Omental fat pad (tissue), 4 donors: Measurements from ENCODE around the gene SH2B3. TPM values are rescaled to one million over a fixed set of nuclear protein-coding genes. Genes with fewer than 3 reads are reported as not detected.
"Not testable (repeated sequence)": the region's sequence is repeated elsewhere in the genome, so short reads cannot be mapped to it uniquely, and the experiment has no call there.

Experiments used
- ATAC-seq: fragments of 150-250 bp; one replicate; pipeline ENCODE4 v1.9.1; 2016; ENCODE audit warnings: mild to moderate bottlenecking, moderate library complexity; ENCODE audit not compliant: low FRiP score
- DNase-seq: peaks from one replicate; pipeline ENCODE4 v3.0.0-alpha.2; 2019; ENCODE audit warnings: low spot score
- CTCF ChIP-seq, 3 donors: fragments of 450-650 bp; IDR thresholded peaks; one replicate each; pipeline ENCODE4 v1.5.1; 2016 to 2017; ENCODE audit warnings: antibody characterized with exemption in 3 of 3, mild to moderate bottlenecking in 3 of 3, moderate library complexity in 2 of 3
- total RNA-seq, 4 donors: library from RNA; depleted of rRNA; stranded (reverse); fragments of >200 nt; gene quantifications; one replicate each; pipeline ENCODE4 v1.1.0, GENCODE V29; 2016

SH2B3 gene
- total RNA-seq, 4 donors from 2014 or later, result 30.4 to 64.6 (median 48.3) TPM

- peak; percentile 97 for ATAC-seq
- TF ChIP-seq CTCF (IDR thresholded peaks at IDR 0.05), result no peak
- DNase-seq, result peak; percentile 83
Observed at GRCh38 chr12:111368788-111369495, 36.8 kb upstream of the SH2B3 start, which contains the start of gene PHETA1. PHETA1 (minus strand) TSS chr12:111369095; CDS start chr12:111363427, 5,668 bp downstream.

GRCh38 chr12:111369496-111370220, 36.1 kb upstream of the SH2B3 start:
- no peak for DNase-seq
- no peak for TF ChIP-seq CTCF (IDR thresholded peaks at IDR 0.05)
- ATAC-seq, result no peak

- ATAC-seq, result not testable (repeated sequence)
Observed at GRCh38 chr12:111373231-111373630, 32.5 kb upstream of the SH2B3 start.

GRCh38 chr12:111377440-111377839, 28.3 kb upstream of the SH2B3 start:
- ATAC-seq (no peak), DNase-seq (no peak)
- TF ChIP-seq CTCF (IDR thresholded peaks at IDR 0.05), result no peak

More at GRCh38 chr12:111373231-111373630, 32.5 kb upstream of the SH2B3 start:
- DNase-seq, result not testable (repeated sequence)

GRCh38 chr12:111379942-111380554, 25.7 kb upstream of the SH2B3 start:
- DNase-seq, result no peak
- no peak for ATAC-seq
- TF ChIP-seq CTCF (IDR thresholded peaks at IDR 0.05), result no peak

- DNase-seq (no peak), ATAC-seq (no peak)
- no peak for TF ChIP-seq CTCF (IDR thresholded peaks at IDR 0.05)
Observed at GRCh38 chr12:111384596-111384995, 21.1 kb upstream of the SH2B3 start.

GRCh38 chr12:111386885-111387284, 18.8 kb upstream of the SH2B3 start:
- ATAC-seq (no peak), DNase-seq (no peak)
- TF ChIP-seq CTCF (IDR thresholded peaks at IDR 0.05), result no peak
